Activated gamma-delta T cell (primary cell): ENCODE data around the gene FDX1.

Source experiments
- DNase-seq: peaks from one replicate; lab custom pipeline; 2025; lab: John Stamatoyannopoulos, UW

FDX1 gene

DNA sequence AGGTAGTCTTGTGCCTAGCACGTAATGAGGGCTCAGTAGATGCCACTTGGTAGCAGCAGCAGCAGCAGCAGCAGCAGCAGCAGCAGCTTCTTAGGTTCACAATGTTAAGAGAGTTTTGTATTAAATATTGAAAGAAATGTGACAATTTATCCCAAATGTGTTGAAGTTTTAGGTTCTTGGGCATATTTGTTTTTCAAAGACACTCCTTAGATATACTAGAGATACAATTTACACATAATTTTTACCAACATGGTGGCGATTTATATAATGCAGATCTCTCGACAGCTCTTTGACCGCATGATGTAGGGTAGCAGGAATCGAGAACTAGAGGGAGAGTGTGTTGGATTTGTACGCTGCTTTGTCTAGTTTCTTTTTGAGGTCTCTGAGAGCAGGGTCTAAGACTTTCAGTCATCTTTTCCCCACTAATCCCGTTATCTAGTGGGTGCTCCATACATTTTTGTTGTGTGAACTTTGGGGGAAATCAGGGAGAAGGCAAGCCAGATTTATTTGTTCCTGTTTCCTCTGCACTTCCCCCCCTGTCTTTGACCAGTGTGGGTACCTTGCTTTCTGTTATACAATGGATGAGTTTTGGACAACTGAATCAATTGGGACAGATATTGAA lies 1.4 kb downstream of the FDX1 start:
- no peak for DNase-seq

DNA sequence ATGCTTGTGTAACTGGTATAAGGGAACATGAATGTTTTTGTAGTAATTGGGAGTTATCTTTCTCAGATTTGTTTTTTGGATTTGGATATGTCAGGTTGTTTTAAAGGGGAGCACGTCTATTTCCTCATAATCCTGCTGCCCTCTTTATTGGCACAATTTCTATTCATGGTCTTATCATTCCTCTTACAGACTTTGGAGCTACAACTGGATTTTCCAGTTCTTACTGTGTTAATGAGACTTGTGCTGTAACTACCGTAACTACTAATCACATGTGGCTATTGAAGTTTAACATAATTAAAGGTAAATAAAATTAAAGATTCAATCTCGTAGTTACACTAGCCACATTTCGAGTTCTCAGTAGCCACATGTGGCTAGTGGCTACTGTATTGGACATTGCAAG lies 1.9 kb downstream of the FDX1 start:
- DNase-seq = no peak

DNA sequence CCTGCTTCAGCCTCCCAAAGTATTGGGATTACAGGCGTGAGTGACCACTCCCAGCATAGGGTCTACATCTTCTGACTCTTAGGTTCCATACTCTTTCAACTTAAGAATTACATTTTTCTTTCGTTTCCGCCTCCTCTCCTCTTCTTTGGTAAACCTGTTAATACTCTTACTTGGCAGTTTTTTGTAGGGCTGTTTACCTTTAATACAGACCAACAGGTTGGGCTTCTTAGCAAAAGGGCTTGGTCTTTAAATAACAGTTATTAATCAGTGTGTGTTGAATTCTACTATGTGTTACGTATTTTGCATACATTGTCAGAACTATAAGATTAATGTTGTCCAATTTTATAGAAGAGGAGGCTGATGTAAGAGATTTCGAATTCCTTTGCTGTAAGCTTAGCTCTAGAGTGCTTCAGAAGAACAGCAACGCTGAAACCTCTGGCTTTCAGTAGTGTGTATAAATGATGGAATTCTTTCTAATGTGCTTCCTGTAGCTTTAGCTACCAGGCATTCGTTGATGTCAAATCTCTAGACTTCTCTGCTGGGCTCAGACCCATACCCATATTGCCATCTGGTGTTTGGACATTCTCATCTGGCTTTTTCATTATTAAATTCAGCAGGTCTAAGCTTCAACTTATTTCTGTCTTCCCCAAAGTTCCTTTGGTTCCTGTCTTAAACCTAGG lies 3.1 kb downstream of the FDX1 start:
- DNase-seq = no peak

DNA sequence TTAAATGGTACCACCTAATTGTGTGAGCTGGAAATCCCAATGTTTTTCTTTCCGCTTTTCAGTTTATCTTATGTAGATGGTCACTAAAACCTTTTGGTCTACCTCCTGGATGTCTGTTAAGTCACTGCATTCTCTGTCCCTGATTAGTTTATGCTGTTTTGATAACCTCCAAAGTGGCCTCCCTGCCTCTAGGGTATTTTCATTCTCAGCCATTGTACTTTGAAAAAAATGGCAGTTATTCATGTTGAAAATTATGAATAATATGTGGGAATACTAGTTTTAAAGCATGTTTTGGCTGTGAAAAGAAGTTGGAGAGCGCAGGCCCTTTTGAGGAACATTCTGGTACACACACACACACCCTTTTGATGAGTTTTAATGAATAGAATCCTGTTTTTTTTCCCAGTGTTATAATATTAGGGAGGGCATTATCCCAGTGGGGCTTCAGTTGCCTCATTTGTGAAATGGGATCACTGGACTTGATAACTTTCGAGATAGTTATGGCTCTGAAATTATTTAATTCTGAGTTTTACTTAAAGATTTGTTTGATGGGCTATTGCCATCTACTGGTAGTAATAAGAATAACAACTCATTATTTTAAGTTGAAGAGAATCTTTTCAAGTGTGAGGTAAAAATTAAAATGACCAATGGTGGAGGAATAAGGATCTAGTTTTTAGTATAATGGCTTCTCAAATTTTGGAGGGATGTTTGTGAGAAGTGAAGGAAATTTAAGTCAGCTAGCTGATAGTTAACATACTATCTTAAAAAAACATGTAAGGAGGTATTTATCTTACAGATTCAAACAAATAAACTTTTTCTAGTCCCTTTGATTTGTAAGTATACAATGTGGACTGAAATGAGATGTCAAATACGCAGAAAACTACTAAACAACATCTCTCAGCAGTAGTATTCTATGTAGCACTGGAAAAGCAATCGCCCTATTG lies 3.9 kb downstream of the FDX1 start:
- no peak for DNase-seq

DNA sequence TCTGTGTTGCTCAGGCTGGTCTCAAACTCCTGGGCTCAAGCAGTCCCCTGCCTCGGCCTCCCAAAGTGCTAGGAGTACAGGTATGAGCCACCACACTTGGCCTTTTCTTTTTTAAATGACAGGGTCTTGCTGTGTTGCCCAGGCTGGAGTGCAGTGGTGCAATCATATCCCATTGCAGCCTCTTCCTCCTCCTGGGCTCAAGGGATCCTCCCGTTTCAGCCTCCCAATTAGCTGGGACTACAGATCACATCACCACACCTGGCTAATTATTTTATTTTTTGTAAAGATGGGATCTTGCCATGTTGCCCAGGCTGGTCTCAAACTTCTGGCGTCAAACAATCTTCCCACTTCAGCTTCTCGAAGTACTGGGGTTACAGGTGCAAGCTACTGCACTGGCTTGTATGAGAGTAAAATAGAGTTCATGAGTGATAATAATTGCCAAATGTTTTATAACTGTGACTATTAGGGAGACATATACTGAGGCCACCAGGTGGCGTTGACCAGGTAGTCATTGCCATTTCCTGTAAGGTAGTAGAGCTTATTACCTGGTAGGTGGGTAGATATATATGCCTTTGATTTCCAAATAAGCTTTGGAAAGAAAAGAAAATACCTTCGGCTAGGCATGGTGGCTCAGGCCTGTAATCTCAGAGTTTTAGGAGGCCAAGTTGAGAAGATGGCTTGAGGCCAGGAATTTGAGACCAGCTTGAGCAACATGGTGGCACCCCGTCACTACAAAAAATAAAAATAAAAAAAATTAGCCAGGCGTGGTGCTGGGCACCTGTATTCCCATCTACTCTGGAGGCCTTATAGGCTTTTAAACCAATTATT lies 5.4 kb downstream of the FDX1 start:
- DNase-seq = no peak

DNA sequence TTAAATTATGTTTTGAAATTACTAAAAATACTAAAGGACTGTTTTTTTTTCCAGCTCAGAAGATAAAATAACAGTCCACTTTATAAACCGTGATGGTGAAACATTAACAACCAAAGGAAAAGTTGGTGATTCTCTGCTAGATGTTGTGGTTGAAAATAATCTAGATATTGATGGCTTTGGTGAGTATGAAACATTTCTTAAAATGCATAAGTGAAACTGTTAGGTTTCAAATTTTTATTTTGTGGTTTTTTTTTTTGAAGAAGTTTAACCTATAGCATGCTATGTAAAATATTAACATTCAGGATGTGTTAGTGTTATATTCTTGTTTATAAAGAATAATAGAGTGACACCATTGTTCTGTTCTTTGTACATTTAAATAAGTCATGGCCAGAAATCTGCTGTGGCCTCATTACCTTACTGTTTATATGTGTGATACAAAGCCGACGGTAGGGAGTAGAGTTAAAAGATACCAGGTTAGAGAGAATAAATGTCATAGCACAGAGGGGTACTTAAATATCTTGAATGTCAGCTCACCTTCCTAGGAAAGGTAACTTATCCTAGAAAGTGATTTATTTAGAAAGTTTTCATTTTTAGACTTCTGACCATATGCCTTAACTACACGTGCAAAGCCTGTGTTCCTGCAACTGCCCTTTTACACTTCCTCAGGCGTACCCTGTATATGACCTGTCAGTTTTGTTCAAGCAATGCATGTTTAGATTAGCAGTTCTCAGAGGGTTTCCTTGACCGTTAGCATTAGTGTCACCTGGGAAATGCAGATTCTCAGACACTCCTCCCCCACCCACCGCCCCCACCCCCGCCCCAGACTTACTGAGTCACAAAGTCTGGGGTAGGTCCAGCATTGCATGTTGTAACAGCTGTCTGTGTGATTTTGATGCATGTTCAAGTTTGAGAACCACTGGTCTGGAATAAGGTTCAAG lies 6.3 kb downstream of the FDX1 start:
- no peak for DNase-seq

DNA sequence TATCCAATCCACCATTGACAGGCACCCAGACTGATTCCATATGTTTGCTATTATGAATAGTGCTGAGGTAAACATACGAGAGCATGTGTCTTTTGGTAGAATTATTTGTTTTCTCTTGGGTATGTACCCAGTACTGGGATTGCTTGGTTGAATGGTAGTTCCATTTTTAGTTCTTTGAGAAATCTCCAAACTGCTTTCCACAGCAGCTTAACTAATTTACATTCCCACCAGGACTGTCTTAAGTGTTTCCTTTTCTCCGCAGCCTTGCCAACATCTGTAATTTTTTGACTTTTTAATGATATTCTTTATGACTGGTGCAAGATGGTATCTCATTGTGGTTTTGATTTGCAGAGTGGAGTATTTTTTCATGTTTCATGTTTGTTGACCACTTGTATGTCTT lies 8.3 kb downstream of the FDX1 start:
- no peak for DNase-seq

DNA sequence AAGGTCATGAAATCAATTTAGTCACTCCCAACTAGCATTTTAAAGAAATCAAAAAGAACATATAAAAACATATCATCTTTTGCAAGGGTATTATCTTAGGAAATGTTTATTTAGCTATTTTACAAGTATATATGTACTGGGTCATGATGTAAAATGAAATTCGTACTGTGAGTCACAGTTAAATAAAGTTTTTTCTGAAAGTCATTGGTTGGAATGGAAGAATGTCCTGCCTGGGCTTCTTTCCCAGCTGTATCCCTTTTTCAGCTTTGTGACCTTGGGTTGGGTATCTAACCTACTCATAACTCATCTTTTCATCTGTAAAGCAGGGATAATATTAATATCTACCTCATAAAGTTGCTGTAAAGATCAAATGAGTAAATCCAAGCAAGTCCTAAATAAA lies 15.7 kb downstream of the FDX1 start:
- DNase-seq = no peak

DNA sequence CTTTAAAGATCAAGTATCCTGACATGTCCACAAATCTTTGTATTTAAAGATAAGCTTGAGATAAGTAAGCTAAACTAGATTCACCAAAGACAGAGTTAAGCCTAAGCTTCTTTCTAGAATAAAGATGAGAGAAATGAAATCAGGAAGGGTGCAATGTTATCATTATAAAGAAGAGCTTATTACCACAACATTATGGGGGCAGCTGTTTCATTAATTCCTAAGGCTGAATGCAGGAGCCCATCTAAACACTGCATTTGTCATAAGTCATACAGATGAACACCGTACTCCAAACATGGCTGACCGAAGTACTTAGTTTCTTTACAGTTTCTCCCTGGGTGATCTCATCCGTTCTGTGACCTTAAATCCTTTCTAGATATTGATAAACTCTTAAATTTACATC lies 16.3 kb downstream of the FDX1 start:
- no peak for DNase-seq

DNA sequence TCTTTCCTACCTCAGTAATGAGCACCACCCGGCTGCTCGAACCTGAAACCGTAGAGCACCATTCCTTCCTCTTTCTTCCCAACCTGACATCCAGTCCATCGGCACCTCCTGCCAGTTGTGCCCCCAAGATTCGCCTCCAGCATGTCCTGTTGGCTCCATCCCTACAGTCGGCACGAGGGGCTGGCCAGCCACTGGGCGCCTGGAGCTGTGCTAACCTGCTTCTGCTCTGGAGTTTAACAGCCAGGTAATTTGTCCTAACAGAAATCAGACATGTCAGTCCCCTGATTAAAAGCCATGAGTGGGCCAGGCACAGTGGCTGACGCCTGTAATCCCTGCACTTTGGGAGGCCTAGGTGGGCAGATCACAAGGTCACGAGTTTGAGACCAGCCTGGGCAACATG lies 16.8 kb downstream of the FDX1 start:
- DNase-seq = no peak

DNA sequence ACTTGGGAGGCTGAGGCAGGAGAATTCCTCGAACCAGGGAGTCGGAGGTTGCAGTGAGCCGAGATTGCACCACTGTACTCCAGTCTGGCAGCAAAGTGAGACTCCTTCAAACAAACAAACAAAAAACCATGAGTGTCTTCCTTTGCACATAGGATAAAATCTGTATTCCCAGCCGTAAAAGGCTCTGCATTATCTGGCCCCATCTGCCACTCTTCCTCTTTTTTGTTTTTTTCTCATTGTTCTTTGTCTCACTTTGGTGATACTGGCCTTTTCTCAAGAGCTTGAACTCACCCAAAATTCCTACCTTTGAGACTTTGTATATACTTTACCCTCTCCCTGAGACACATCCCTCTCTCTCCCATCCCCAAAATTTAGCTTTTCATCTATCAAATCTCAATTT lies 17.6 kb downstream of the FDX1 start:
- no peak for DNase-seq

DNA sequence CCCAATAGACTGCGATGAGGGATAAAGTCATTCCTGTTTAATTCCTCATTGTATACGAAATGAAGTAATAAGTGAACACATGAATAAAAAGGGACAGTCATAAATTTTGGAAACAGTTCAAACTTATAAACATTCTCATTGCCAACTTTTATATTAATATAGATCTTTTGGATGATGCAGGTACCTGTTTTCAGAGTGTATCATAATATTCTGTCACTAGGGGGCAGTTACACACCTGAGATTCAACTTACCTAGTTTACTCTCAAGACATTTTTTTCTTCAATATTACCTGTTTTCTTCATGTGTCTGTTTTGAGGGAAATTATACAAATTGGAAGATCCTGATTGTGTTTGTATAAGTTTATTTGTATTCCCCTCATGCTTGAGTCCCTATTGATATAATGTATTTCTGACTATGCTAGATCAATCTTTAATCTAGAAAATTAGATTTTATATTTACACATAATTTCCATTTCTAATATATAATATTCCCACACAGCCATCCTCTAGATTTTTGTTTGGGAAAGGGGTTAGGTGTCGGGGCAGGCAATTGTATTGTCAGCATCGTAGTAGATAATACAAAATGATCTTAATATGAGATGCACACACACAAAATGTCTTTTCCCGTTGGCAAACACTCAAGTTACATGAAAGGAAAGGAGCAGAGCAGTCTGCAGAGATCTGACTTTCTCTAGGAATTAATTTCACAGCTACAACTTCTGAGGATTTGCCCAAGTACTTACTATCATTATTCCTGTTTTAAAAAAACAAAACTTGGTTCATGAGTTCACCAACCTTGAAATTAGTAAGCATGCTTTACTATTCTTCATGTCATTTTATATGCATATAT lies 18.4 kb downstream of the FDX1 start:
- no peak for DNase-seq

DNA sequence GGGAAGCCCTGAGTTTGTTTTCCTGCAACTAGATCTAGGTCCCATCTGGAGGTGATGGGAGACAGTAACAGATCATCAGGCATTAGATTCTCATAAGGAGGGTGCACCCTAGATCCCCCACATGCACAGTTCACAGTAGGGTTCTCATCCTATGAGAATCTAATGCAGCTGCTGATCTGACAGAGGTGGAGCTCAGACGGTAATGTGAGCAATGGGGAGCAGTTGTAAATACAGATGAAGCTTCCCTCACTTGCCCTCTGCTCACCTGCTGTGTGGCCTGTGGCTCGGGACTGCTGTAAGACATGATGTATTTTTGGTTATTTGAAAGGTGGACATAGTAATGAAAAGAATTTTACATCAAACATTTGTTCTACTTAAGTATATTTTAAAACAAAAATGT lies 20.5 kb downstream of the FDX1 start:
- DNase-seq = no peak

DNA sequence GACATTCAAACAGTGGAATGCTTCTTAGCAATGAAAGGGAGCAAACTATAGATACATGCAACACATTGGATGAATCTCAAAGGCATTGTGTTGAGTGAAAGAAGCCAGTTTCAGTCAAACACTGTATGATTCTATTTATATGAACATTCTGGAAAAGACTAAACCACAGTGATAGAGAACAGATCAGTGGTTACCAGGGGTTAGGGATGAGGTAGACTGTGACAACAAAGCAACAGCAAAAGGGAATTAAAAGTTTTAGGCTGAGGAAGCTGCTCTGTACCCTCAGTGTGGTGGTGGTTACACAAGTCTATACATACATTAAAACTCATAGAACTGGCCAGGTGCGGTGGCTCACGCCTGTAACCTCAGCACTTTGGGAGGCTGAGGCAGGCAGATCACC lies 23.0 kb downstream of the FDX1 start:
- no peak for DNase-seq

DNA sequence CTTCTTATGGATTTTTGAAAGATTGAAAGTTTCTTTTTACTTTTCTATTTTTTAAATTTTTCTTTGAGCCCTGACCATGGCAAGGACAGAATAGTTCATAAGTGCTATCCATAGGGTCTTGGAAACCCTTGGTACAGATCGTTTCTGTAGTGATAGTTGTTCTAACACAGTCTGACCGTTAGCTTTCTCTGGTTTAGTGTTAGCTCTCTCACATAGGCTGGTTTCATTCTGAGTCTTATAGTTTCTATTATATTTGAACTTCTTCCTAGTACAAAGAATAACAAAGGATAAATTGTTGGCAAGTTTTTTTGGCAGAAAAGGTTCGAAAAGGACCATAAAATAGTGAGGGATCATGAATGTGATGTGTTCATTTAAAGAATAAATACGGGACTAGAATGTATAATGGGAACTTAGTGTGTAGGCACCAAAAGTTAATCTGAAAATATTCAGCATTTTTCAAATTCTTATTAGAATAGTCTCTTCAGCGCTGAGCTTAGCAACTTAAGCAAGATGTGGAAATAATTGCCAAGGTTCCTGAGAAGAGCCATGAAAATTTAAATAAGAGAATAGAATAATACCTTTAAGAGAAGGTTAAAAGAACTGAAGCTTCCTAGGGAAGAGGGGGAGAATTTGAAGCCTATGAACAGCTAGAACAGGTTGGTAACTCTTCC lies 24.1 kb downstream of the FDX1 start:
- DNase-seq = no peak

DNA sequence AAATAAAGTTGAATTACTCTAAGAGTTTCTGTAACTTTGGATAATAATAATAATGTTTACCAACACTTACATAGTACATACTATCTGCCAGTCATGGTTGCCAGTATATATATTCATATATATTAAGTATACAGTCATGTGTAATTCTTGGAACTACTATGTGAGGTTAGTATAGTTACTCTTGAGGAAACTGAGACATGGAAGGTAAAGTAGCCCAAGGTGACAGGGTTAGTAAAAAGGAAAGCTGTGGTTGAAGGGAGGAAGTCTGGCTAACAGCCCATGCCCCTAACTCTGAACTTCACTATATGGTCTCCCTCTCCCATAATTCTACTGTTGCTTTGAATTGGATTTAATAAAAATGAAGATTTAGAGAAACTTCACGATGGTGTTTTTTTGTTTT lies 24.9 kb downstream of the FDX1 start:
- no peak for DNase-seq

DNA sequence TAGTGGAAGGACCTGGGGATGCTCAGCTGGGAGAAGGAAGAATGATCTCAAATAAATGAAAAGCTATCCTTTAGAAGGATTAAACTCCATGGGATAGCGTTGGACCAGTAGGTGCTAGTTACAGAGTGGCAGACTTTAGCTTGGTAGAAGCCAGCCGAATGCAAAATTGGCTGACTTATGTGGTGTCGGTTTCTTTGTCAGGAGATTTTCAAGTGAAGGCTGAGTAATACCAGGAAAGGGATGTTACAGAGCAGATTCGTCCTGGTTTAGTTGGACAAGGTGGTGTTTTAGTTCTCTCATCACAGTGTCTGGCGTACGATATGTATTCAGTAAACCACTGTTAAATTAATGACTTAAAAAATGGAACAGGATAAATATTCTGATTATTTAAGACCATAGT lies 26.0 kb downstream of the FDX1 start:
- DNase-seq = no peak

DNA sequence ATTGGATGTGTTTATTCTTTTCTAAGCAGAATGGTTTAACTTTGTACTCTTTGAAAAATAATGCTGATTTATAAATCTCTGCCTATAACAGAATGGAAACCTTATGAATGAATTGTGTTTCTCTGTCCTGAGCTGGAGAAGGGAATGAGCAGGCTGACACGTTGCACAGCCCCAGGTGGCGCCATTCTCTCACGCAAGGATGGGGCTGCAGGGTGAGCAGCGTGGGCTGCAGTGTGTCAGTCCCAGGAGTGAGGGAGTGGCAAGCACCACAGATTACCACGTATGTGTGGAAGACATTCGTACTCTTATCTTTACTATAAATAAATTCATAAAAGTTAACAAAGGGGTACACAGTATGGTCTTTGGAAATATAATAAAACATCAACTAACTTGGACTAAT lies 33.4 kb downstream of the FDX1 start:
- no peak for DNase-seq

DNA sequence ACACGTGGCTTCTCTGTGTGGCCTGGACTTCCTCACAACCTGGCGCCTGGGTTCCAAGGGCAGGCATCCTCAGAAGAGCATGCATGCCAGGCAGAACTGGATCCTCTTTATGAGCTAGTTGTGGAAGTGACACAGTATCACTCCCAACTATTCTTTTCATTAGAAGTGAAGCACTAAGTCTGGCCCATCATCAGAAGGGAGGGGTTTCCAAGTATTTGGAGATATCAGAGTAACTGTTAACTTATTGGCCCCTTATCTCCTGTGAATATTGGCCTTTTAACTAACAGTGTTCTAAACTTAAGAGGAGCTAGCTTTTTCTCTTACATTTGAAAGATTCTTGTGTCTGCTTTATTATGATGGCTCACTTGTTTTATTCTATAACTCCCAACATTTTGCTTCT lies 35.5 kb downstream of the FDX1 start:
- DNase-seq = no peak

DNA sequence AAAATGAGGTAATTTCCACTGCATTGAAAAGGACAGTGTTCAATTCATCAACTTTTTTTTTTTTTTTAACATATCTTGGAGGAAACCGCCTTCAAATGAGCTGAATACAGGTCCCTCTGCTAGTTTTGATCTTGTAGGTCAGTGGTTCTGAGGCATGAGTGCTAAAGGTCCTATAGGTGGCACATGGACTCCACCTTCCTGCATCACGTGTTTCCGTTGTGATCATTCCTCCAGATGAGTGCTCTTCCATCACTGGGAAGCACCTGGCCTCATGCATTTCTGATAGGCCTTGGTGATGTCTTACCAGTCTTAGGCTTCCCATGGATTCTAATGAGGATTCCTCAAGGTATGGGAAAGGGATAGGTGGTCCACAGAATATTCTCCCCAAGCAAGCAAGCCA lies 37.8 kb downstream of the FDX1 start:
- no peak for DNase-seq
